ENCODE results near the gene MAPK8. TPM values are rescaled to one million over a fixed set of nuclear protein-coding genes. Genes with fewer than 3 reads are reported as not detected.

Gene MAPK8
- total RNA-seq (ENCODE audit: unreplicated experiment), result 53.7 TPM
- long read RNA-seq, partial matches to known transcripts, result 0 of 1 reads
- long read RNA-seq, other reads (novel, unspliced or antisense), result 1 of 1 reads

GRCh38 chr10:48306265-48306869 is at the start of gene MAPK8:
Gene MAPK8 (plus strand): TSS chr10:48306677. CDS start chr10:48401661, 94,984 bp downstream.
- DNase-seq (ENCODE audit: low spot score), result peak; percentile 95
- TF ChIP-seq CTCF (IDR thresholded peaks at IDR 0.05; ENCODE audit: unreplicated experiment), result no peak
- no peaks in the 10 kb centered on the region for H3K36me3 Mint-ChIP-seq (ENCODE audit: low read depth, unreplicated experiment)
- H3K27ac Mint-ChIP-seq (ENCODE audit: unreplicated experiment), result peak within 1 kb of the TSS; percentile 77
- peaks cover 23% of the 10 kb centered on the region for H3K4me1 Mint-ChIP-seq (ENCODE audit: unreplicated experiment)
- peak within 1 kb of the TSS; percentile 94 for H3K4me3 Mint-ChIP-seq (ENCODE audit: unreplicated experiment)
- H3K9me3 Mint-ChIP-seq (ENCODE audit: unreplicated experiment), result no peaks in the 10 kb centered on the region
- peaks cover 10% of the 10 kb centered on the region for H3K27me3 Mint-ChIP-seq (ENCODE audit: unreplicated experiment)

GRCh38 chr10:48257407-48257961 is 49.0 kb upstream of the MAPK8 start:
- no peaks in the 10 kb centered on the region for H3K36me3 Mint-ChIP-seq (ENCODE audit: low read depth, unreplicated experiment)
- H3K9me3 Mint-ChIP-seq (ENCODE audit: unreplicated experiment), result no peaks in the 10 kb centered on the region
- no peak overlapping the region for H3K4me3 Mint-ChIP-seq (ENCODE audit: unreplicated experiment)
- no peaks in the 10 kb centered on the region for H3K4me1 Mint-ChIP-seq (ENCODE audit: unreplicated experiment)
- no peak for TF ChIP-seq CTCF (IDR thresholded peaks at IDR 0.05; ENCODE audit: unreplicated experiment)
- DNase-seq (ENCODE audit: low spot score), result no peak
- no peaks in the 10 kb centered on the region for H3K27me3 Mint-ChIP-seq (ENCODE audit: unreplicated experiment)
- no peak overlapping the region for H3K27ac Mint-ChIP-seq (ENCODE audit: unreplicated experiment)

- no peak for TF ChIP-seq CTCF (IDR thresholded peaks at IDR 0.05; ENCODE audit: unreplicated experiment)
- Mint-ChIP-seq H3K9me3 (ENCODE audit: unreplicated experiment) (no peaks in the 10 kb centered on the region), H3K27ac (ENCODE audit: unreplicated experiment) (no peak overlapping the region), H3K4me1 (ENCODE audit: unreplicated experiment) (no peaks in the 10 kb centered on the region), H3K4me3 (ENCODE audit: unreplicated experiment) (no peak overlapping the region), H3K27me3 (ENCODE audit: unreplicated experiment) (no peaks in the 10 kb centered on the region), H3K36me3 (ENCODE audit: low read depth, unreplicated experiment) (no peaks in the 10 kb centered on the region)
- DNase-seq (ENCODE audit: low spot score), result no peak
Measured at GRCh38 chr10:48258105-48258504, 48.4 kb upstream of the MAPK8 start.

- H3K4me1 Mint-ChIP-seq (ENCODE audit: unreplicated experiment), result no peaks in the 10 kb centered on the region
- DNase-seq (ENCODE audit: low spot score), result no peak
- no peak overlapping the region for H3K4me3 Mint-ChIP-seq (ENCODE audit: unreplicated experiment)
- H3K27me3 Mint-ChIP-seq (ENCODE audit: unreplicated experiment), result peaks cover 2% of the 10 kb centered on the region
- H3K27ac Mint-ChIP-seq (ENCODE audit: unreplicated experiment), result no peak overlapping the region
- TF ChIP-seq CTCF (IDR thresholded peaks at IDR 0.05; ENCODE audit: unreplicated experiment), result no peak
- H3K9me3 Mint-ChIP-seq (ENCODE audit: unreplicated experiment), result no peaks in the 10 kb centered on the region
- no peaks in the 10 kb centered on the region for H3K36me3 Mint-ChIP-seq (ENCODE audit: low read depth, unreplicated experiment)
Measured at GRCh38 chr10:48266528-48266927, 39.9 kb upstream of the MAPK8 start.

GRCh38 chr10:48271047-48271730 is 35.3 kb upstream of the MAPK8 start:
- Mint-ChIP-seq H3K36me3 (ENCODE audit: low read depth, unreplicated experiment) (no peaks in the 10 kb centered on the region), H3K4me1 (ENCODE audit: unreplicated experiment) (peaks cover 12% of the 10 kb centered on the region), H3K4me3 (ENCODE audit: unreplicated experiment) (no peak overlapping the region), H3K27me3 (ENCODE audit: unreplicated experiment) (peaks cover 2% of the 10 kb centered on the region), H3K9me3 (ENCODE audit: unreplicated experiment) (no peaks in the 10 kb centered on the region), H3K27ac (ENCODE audit: unreplicated experiment) (no peak overlapping the region)
- DNase-seq (ENCODE audit: low spot score), result no peak
- TF ChIP-seq CTCF (IDR thresholded peaks at IDR 0.05; ENCODE audit: unreplicated experiment), result no peak

Measured in endothelial cell (in vitro differentiated cells).